ENCODE data around the gene CNRIP1.
"Not testable (repeated sequence)": the region's sequence is repeated elsewhere in the genome, so short reads cannot be mapped to it uniquely, and the experiment has no call there.

The CNRIP1 gene

DNA sequence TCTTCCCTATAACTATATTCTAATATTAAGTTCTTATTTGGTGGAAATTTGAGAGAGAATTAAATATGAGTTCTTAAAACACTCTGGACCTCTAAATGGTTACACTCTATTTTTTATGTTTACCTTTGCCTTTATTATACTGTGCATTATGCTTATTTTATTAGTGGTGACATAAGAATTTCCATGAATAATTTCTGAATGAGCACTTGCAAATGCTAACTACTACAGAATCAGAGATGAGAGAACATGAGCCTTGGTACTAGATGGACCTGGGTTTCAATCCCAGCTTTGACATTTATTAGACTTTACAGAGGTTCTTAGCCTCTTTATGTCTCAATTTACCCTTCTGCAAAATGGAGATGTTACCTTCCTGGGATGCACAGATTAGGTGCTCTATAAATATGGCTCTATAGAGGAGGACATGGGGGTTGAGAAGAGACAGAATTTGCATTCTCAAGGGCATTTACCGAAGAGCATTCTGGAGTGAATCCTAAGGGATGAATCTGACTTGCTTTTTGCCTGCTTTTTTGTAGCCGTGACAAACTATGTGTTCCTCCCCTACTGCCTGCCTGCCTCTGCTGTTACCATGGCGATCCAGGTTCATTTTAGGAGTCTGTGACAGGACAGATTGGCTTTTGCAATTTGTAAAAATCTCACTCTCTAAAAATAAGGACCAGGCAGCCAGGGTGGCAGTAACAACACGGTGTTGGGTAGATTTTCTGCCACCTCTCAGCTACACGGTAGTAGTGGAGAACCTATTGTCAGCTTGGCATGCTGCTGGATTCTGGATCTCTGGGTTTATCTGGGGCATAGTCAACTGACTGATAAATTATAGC, 20.7 kb upstream of the CNRIP1 start:
- DNase-seq = no peak

DNA sequence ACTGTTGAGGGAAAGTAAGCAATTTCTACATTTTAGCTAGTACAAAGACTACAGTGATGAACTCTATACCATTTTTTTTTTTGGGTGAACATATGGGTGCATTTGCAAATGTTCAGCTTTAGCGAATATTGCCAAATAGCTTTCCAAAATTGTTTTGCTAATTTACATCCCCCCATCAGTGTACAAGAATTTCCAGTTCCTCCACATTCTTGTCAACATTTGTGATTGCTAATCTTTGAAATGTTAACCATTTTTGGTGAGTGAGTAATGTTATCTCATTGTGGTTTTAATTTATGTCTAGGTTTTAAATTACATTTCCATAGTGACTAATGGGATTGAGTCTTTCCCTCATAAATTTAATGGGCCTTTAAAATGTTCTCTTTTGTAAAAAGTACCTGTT, 16.4 kb upstream of the CNRIP1 start:
- no peak for DNase-seq

DNA sequence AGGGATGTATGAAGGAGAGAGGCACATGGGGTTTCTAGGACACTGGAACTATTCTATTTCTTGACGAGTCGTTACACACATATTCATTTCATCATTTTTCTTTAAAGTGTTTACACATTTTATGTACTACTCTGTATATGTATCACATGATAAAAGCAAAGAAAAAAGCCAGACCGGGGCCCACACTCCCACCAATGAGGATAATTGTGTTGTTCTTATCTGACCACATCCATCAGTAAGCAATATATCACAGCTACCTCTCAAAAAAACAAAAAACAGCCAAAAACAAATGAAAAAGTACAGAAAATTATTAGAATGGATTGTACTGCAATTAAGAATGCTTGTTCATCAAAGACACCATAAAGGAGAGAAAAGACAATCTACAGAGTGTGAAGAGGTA, 14.2 kb upstream of the CNRIP1 start:
- no peak for DNase-seq

DNA sequence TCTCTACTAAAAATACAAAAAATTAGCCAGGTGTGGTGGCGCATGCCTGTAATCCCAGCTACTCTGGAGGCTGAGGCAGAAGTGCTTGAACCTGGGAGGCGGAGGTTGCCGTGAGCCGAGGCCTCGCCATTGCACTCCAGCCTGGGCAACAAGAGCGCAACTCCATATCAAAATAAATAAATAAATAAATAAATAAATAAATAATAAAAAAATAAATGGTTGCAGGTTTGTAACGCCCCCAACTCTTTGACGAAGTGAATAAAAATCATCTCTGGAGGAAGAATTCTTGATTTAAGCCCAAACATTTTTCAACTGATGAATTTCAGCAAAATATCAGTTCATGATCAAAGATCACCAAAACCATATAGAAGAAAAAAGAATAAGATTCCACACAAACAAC, 13.3 kb upstream of the CNRIP1 start:
- DNase-seq = no peak

DNA sequence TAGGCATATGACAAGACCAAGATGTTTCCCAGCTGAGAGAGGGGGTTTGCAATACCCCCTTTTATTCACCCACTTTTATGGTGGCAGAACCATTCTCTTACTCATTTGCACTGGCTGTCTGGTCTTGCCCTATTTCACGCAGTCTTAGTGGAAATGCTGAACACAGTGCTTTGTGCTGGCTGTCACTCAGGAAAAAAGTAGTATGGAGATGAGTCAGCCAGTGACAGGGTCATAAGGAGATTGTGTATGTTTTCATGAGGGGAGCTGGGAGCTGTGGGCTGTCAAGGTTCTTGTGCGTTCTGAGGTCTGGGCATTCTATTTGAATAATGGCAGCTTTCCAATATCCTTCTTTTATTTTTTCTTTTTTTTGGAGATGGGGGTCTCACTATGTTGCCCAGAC, 10.9 kb upstream of the CNRIP1 start:
- no peak for DNase-seq

- no peak for DNase-seq
Observed at GRCh38 chr2:68328901-68329300, 9.2 kb upstream of the CNRIP1 start.

- DNase-seq = no peak
Observed at GRCh38 chr2:68325056-68325455, 5.3 kb upstream of the CNRIP1 start.

DNA sequence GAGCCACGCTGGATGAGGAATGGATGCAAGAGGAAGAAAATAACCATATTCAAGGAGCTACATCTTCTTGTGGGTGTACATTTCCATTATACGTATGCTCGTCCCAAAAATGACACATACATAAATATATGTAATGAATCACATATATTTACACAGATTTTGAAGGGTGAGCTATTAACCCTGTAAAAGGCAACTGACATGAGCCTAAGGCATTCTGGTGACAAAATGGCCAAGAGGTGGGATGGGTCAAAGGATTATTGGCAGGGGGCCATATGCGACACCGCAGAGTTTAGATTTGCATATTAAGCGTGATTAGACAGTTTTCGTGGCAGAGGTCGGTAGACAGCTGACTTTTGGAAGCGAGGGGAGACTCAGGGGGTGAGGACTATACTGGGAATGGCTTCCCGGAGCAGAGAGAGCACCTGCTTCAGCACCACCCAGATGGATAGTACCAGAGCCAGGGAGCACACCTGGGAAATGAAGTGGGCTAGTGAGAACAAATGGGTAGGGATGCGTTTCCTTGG, 431 bp upstream of the CNRIP1 start:
- DNase-seq = no peak

- no peak for DNase-seq
Observed at GRCh38 chr2:68318914-68319397, 793 bp downstream of the CNRIP1 start.

- no peak for DNase-seq
Observed at GRCh38 chr2:68317971-68318913, 1.5 kb downstream of the CNRIP1 start.

- DNase-seq = no peak
Observed at GRCh38 chr2:68316111-68316510, 3.6 kb downstream of the CNRIP1 start.

GRCh38 chr2:68311033-68311432, 8.7 kb downstream of the CNRIP1 start:
- no peak for DNase-seq

DNA sequence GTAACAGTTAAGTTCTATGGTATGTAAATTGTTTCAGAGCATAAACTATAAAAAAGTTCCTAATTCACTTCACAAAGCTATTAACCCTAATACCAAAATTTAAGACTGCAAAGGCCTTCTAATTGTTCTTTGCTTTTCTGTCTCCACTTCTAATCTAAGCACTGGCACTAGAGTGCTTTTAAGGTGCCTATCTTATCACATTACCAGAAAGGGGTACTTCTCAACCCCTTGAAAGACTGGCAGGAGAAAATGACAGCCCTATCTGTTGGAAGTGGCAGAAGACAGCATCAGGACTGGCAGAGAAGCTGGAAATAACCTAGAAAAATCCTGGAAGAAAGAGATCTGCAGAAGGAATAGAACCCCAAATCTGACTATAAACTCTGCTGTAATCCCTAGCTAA, 10.3 kb downstream of the CNRIP1 start:
- no peak for DNase-seq

DNA sequence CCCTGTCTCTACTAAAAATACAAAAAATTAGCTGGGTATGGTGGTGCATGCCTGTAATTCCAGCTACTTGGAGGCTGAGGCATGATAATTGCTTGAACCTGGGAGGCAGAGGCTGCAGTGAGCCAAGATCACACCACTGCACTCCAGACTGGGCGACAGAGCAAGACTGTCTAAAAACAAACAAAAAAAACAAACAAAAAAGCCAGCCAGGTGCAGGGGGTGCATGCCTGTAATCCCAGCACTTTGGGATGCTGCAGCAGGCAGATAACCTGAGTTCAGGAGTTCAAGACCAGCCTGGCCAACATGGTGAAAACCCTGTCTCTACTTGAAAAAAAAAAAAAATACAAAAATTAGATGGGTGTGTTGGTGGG, 15.9 kb downstream of the CNRIP1 start:
- DNase-seq = not testable (repeated sequence)

DNA sequence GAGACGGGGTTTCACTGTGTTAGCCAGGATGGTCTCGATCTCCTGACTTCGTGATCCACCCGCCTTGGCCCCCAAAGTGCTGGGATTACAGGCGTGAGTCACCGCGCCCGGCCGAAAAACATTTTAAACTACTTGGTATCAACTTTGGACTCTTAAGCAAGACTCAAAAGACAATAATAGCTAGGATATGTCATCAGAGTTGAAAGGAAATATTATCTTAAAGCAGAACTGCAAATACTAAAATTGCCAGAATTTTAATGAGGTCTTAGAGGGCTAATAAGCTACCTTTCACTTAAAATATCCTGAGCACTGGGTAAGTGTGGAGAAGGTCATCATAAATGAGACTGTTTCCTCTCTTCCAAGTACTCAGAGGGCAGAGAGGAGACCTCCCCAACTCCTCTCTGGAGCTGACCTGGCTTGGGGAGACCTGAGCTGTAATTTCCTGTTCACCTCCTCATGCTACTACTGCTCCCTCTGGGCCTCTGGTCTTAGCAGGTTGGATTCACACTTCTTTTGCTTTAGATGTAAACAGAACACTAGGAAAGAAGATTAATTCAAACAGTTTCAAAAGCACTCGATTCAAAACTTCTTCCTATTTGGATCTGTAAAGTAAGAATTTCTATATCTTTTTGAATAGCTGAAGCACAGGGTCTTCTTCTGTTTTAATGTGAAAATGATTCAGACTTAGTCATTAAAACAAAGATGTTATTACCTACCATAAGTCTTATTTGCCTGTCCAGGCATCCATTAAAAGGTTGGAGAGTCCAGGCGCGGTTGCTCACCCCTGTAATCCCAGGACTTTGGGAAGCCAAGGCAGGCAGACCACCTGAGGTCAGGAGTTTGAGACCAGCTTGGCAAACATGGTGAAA, 16.5 kb downstream of the CNRIP1 start:
- no peak for DNase-seq

DNA sequence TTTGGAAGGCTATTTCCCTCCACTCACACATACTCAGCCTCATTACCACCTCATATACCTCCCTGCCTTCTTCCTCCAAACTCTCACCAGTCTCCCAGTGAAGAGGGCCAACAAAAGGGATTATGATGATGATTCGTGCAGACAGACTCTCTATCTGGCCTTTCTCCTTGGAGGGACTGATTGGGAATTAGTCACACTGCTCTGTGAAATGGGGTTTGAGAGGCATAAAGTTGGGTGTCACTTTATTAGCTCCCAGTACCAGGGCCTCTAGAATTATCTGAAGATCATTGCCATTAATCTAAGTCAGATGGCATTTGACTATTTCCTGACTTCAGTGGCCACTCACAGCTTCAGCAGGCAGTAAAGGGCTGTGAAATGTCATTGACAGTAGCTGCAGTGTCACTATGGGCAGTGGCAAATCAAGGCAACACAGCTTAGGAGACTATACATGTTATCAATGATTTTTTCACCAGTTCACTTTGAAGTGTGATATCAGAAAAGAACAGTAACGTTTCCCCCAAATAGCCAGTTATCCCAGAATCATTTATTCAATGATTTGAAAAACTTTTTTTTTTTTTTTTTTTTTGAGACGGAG, 17.4 kb downstream of the CNRIP1 start:
- DNase-seq = no peak

DNA sequence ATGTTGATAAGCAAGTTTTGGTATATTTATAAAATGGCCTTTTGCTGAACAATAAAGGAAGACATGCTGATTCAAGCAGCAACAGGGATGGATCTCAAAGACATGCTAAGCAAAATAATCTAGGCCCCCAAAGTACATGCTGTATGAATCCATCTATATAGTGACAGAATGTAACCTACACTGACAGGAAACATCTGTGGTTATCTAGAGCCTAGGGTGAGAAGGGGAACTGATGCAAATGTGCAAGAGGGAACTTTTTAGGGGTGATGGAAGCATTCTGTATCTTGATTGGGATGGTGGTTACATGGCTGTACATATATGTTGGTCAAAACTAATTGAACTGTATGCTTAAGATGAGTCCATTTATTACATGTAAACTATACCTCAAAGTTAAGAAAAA, 24.2 kb downstream of the CNRIP1 start:
- DNase-seq = no peak

DNA sequence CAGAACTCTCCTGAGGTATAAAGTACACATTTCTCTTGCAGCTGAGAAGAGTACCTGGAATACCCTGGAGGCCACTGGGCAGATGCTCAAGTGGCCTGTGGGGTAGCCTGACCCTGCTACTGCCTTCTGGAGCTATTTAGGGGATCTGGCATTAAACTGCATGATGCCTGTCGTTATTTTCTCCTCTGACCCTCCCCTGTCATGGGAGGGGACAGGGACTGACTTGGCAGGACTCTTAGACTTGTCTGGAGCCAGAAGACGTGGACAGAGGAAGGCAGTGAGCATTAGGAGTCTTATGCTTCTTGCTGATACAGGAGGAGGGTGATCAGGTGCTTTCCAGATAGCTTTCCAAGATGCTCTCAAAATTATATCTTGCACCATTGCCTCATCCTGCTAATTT, 24.8 kb downstream of the CNRIP1 start:
- DNase-seq = no peak

GRCh38 chr2:68294187-68294586, 25.6 kb downstream of the CNRIP1 start:
- no peak for DNase-seq

DNA sequence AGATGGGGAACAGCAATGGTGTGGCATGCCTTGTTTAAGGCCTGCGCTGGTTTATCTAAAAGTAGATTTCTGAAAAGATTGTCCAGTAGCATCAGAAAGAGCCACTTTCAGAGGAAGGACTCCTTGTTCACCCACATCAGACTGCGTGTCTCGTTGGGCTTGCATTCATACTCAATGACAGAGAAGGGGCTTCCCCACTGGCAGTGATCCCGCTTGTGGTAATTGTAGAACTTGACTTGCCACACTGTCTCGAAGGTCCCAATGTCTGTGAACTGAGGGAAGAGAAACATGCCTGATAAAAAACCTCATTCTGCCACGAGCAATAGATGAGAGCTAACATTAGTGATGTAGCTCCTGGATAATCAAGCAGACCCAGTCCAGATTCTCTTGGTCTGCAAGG, 26.0 kb downstream of the CNRIP1 start:
- no peak for DNase-seq

DNA sequence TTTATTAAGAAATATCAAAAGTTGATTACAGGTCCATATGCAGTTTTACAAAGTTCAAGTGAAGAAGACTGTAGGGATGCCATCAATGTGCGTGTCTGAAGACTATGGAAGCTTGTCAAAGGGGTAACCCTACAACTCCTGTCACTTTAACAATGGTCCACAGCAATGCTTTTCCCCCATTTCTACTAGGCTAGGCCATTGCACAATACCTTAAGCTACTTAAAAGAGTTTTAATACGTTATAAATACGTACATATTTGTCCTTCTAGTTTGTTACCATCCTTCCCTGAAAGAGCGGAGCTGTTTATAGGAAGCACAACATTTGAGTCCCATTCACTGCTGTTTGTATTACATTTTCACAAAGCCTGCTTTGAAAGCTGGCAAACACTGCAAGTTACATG, 26.7 kb downstream of the CNRIP1 start:
- no peak for DNase-seq

DNA sequence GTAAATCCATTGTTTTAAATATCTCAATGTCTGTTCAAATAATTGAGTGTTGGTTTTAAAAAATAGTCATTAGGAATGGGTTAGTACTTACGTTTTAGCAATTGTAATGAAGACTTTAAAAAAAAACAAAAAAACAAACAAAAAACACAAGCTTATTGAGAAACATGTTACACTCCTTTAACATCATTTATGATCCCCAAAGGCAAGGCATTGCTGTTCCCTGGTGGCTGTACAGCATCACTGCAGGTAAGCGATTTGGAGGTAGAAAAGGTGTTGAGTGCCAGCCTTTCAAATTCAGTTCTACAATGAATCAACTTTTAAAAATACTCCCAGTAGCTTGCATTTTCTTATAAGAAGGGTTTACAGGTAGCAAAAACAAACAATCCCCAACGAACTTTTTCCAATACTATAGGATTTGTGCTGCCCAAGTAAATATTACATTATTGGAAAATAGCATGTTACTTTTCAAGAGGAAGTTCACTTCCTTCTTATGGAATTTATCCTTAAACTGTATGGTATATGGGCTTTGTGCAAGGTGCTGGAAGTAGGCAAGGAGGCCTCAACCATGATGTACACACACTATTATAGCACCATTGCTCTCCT, 27.5 kb downstream of the CNRIP1 start:
- DNase-seq = no peak

Measured in activated effector memory CD4-positive, alpha-beta T cell treated with Interleukin-2 at 50 U/mL for 16 hours (primary cell).